OCI-LY1 (cell line): ENCODE results near the gene TMEM63B.

Experiments
- H2AFZ ChIP-seq: fragments of 200-600 bp; sonication (generic), shearing (Covaris generic); 2 replicates; pipeline ENCODE4 v1.6.0; 2014; ENCODE audit warnings: antibody characterized with exemption, mild to moderate bottlenecking, low read length
- H3F3A ChIP-seq: fragments of 200-600 bp; sonication (generic), shearing (Covaris generic); 2 replicates; pipeline ENCODE4 v1.6.0; 2014; ENCODE audit warnings: mild to moderate bottlenecking, antibody characterized with exemption, low read length, moderate library complexity; ENCODE audit not compliant: insufficient read depth
- H3K27ac ChIP-seq: fragments of 200-600 bp; sonication (generic); 2 replicates; pipeline ENCODE4 v1.5.1; 2014; ENCODE audit warnings: low read length, mixed run types, mild to moderate bottlenecking, low read depth; ENCODE audit not compliant: poor library complexity, severe bottlenecking
- H3K27me3 ChIP-seq: fragments of 200-600 bp; sonication (generic); 2 replicates; pipeline ENCODE4 v1.6.0; 2014; ENCODE audit warnings: antibody characterized with exemption, mild to moderate bottlenecking, low read length, moderate library complexity; ENCODE audit not compliant: insufficient read depth
- H3K36me3 ChIP-seq: fragments of 200-600 bp; sonication (generic); 2 replicates; pipeline ENCODE4 v1.6.1; 2014; ENCODE audit warnings: mild to moderate bottlenecking, antibody characterized with exemption, low read length, moderate library complexity, mixed read lengths; ENCODE audit not compliant: insufficient read depth
- H3K4me1 ChIP-seq: fragments of 200-600 bp; sonication (generic); 2 replicates; pipeline ENCODE4 v1.5.1; 2014; ENCODE audit warnings: mild to moderate bottlenecking, low read length, moderate library complexity; ENCODE audit not compliant: insufficient read depth, severe bottlenecking
- H3K4me2 ChIP-seq: fragments of 200-600 bp; sonication (generic), shearing (Covaris generic); 2 replicates; pipeline ENCODE4 v1.6.1; 2014; ENCODE audit warnings: low read length
- H3K4me3 ChIP-seq: fragments of 200-600 bp; sonication (generic); 2 replicates; pipeline ENCODE4 v1.5.1; 2014; ENCODE audit warnings: low read length, low read depth, mild to moderate bottlenecking, mixed read lengths; ENCODE audit not compliant: poor library complexity, severe bottlenecking
- H3K79me2 ChIP-seq: fragments of 200-600 bp; shearing (Covaris generic); 2 replicates; pipeline ENCODE4 v1.6.1; 2016; ENCODE audit warnings: mixed run types, low read length, mixed read lengths; ENCODE audit not compliant: insufficient read depth
- H3K9ac ChIP-seq: fragments of 200-600 bp; sonication (generic), shearing (Covaris generic); 2 replicates; pipeline ENCODE4 v1.6.1; 2014; ENCODE audit warnings: mild to moderate bottlenecking, low read length, mixed read lengths
- H3K9me2 ChIP-seq: fragments of 200-600 bp; sonication (generic), shearing (Covaris generic); 2 replicates; pipeline ENCODE4 v1.6.1; 2014; ENCODE audit warnings: low read depth, mild to moderate bottlenecking, low read length, mixed read lengths
- H3K9me3 ChIP-seq: fragments of 200-600 bp; shearing (Covaris generic); 2 replicates; pipeline ENCODE4 v1.6.1; 2014; ENCODE audit warnings: low read length, mixed read lengths
- H4K20me1 ChIP-seq: fragments of 200-600 bp; sonication (generic), shearing (Covaris generic); 2 replicates; pipeline ENCODE4 v1.6.0; 2016; ENCODE audit warnings: mild to moderate bottlenecking, low read length; ENCODE audit not compliant: insufficient read depth
- EZH2 ChIP-seq: fragments of 200-600 bp; sonication (generic), shearing (Covaris generic); IDR thresholded peaks from 2 replicates; pipeline ENCODE4 v1.8.0; 2017; ENCODE audit warnings: borderline replicate concordance, mixed run types, mild to moderate bottlenecking, antibody characterized with exemption, low read length, moderate library complexity, mixed read lengths
- TF ChIP-seq, protein P1 (sequence below): fragments of 200-600 bp; sonication (generic), shearing (Covaris generic); IDR thresholded peaks from 2 replicates; pipeline ENCODE4 v1.5.1; 2017; ENCODE audit warnings: mild to moderate bottlenecking, antibody characterized with exemption, low read length, moderate library complexity, mixed read lengths

TMEM63B gene

DNA sequence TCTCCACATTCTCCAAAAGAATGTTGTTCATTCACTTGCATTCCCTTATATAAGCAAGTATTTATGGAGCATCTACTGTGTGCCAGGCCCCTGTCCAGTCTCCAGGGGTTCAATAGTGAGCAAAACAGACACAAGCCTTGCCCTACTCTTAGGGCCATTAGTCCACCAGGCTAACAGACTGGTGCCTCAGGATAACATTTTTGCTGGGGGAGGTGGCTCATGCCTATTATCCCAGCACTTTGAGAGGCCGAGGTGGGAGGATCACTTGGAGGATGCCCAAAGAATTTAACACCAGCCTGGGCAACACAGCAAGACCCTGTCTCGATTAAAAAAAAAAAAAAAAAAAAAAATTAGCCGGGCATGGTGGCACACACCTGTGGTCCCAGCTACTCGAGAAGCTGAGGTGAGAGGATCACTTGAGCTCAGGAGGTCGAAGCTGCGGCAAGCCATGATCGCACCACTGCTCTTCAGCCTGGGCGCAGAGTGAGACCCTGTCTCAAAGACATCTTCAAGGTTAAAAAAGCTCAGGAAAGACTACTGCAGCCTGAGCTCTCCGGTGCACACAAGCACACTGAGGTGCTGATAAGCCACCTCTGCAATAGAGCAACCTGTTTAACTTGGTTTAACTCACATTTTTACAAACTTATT lies 51.2 kb downstream of the TMEM63B start:
- H3K9me2 ChIP-seq = no peaks in the 10 kb centered on the region
- TF ChIP-seq, protein P1, sequence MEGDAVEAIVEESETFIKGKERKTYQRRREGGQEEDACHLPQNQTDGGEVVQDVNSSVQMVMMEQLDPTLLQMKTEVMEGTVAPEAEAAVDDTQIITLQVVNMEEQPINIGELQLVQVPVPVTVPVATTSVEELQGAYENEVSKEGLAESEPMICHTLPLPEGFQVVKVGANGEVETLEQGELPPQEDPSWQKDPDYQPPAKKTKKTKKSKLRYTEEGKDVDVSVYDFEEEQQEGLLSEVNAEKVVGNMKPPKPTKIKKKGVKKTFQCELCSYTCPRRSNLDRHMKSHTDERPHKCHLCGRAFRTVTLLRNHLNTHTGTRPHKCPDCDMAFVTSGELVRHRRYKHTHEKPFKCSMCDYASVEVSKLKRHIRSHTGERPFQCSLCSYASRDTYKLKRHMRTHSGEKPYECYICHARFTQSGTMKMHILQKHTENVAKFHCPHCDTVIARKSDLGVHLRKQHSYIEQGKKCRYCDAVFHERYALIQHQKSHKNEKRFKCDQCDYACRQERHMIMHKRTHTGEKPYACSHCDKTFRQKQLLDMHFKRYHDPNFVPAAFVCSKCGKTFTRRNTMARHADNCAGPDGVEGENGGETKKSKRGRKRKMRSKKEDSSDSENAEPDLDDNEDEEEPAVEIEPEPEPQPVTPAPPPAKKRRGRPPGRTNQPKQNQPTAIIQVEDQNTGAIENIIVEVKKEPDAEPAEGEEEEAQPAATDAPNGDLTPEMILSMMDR = no peak
- no peak for TF ChIP-seq EZH2
- H4K20me1 ChIP-seq = no peaks in the 10 kb centered on the region
- H3K4me1 ChIP-seq = peaks cover 6% of the 10 kb centered on the region
- 0 out of 2 replicates have a peak, but pooled peaks cover 11% of the 10 kb centered on the region for H3K27me3 ChIP-seq
- no peak overlapping the region for H2AFZ ChIP-seq
- H3K4me3 ChIP-seq = no peak overlapping the region
- no peak overlapping the region for H3K27ac ChIP-seq
- no peaks in the 10 kb centered on the region for H3F3A ChIP-seq
- H3K79me2 ChIP-seq = no peaks in the 10 kb centered on the region
- no peak overlapping the region for H3K9ac ChIP-seq
- H3K9me3 ChIP-seq = no peaks in the 10 kb centered on the region
- H3K4me2 ChIP-seq = no peak overlapping the region
- H3K36me3 ChIP-seq = no peaks in the 10 kb centered on the region

DNA sequence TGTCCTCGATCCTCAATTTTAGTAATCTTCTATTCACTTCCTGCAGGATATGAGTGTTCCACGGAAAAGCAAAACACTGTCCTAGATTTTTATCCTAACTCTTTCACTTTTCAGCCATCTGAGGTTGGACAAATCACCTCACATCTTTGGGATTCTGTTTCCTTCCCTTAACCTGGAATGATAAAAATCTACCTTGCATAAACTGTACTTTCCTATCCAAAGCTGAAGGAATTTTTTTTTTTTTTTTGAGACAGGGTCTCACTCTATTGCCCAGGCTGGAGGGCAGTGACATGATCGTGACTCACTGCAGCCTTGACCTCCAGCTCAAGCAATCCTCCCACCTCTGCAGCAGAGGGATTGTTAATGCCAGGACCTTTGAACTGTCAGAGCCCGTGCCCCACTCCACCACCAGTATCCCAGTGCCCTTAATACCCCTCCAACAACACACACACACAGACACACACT lies 51.8 kb downstream of the TMEM63B start:
- Histone ChIP-seq H3K9me2 (no peaks in the 10 kb centered on the region), H3K36me3 (no peaks in the 10 kb centered on the region), H3K4me1 (peaks cover 6% of the 10 kb centered on the region), H3K9me3 (no peaks in the 10 kb centered on the region), H3K27ac (no peak overlapping the region), H3F3A (no peaks in the 10 kb centered on the region), H3K4me2 (no peak overlapping the region), H3K9ac (no peak overlapping the region), H3K79me2 (no peaks in the 10 kb centered on the region), H2AFZ (no peak overlapping the region), H3K27me3 (peaks cover 11% of the 10 kb centered on the region; the same call in 1 of the 2 replicates), H3K4me3 (no peak overlapping the region), H4K20me1 (no peaks in the 10 kb centered on the region)
- TF ChIP-seq, protein P1 = no peak
- TF ChIP-seq EZH2 = no peak

DNA sequence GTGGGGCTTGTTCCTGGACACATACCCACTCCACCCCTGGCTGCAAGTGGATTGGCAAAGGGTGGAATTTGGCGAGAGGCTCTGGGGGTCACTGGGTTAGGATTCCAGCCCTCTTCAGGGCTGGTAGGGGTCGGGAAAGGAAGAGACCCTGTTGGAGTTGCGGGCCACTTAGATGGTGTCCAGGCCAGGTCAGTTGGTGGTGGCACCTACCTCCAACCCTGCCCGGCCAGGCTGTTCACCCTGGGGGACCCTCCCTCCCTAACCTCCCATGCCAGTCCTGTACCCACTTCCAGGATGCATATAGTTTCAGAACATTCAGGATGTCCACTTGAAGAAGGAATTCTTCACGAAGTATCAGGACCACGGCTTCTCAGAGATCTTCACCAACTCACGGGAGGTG lies 52.3 kb downstream of the TMEM63B start:
- H3K27ac ChIP-seq = no peak overlapping the region
- H3K79me2 ChIP-seq = no peaks in the 10 kb centered on the region
- H3K4me2 ChIP-seq = no peak overlapping the region
- no peaks in the 10 kb centered on the region for H3K36me3 ChIP-seq
- no peak overlapping the region for H3K9ac ChIP-seq
- TF ChIP-seq EZH2 = no peak
- no peak overlapping the region for H2AFZ ChIP-seq
- H3K27me3 ChIP-seq = peaks cover 15% of the 10 kb centered on the region; the same call in 1 of the 2 replicates
- no peaks in the 10 kb centered on the region for H4K20me1 ChIP-seq
- H3K4me1 ChIP-seq = peaks cover 6% of the 10 kb centered on the region
- no peaks in the 10 kb centered on the region for H3K9me2 ChIP-seq
- no peaks in the 10 kb centered on the region for H3F3A ChIP-seq
- no peak overlapping the region for H3K4me3 ChIP-seq
- H3K9me3 ChIP-seq = no peaks in the 10 kb centered on the region

DNA sequence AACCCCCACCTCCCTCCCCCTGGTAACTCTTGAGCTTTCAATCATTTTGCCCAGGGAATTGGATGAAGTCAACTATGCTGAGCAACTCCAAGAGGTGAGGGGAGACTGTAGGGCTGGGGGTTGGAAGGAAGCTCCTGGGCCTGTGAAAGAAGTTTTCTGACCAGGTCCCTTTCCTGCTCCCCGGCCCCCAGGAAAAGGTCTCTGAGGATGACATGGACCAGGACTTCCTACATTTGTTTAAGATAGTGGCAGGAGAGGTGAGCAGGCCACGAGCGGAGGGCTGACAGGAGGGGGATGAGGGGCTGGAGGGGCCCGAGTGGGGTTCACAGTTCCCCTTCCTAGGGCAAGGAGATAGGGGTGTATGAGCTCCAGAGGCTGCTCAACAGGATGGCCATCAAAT lies 53.1 kb downstream of the TMEM63B start:
- no peaks in the 10 kb centered on the region for H4K20me1 ChIP-seq
- H3K4me2 ChIP-seq = no peak overlapping the region
- H2AFZ ChIP-seq = no peak overlapping the region
- no peaks in the 10 kb centered on the region for H3F3A ChIP-seq
- no peak overlapping the region for H3K4me3 ChIP-seq
- H3K4me1 ChIP-seq = peaks cover 6% of the 10 kb centered on the region
- H3K9me3 ChIP-seq = no peaks in the 10 kb centered on the region
- peaks cover 15% of the 10 kb centered on the region; the same call in 1 of the 2 replicates for H3K27me3 ChIP-seq
- no peaks in the 10 kb centered on the region for H3K79me2 ChIP-seq
- H3K27ac ChIP-seq = no peak overlapping the region
- no peaks in the 10 kb centered on the region for H3K36me3 ChIP-seq
- TF ChIP-seq, protein P1 = no peak
- TF ChIP-seq EZH2 = no peak
- no peaks in the 10 kb centered on the region for H3K9me2 ChIP-seq
- no peak overlapping the region for H3K9ac ChIP-seq
